Peyer's patch (tissue), 4 donors: Measurements from ENCODE around the gene CREM. TPM values are rescaled to one million over a fixed set of nuclear protein-coding genes. Genes with fewer than 3 reads are reported as not detected.

Experiments used
- DNase-seq, 3 donors: peaks; one replicate each; pipeline ENCODE4 v3.0.0-alpha.2; 2017 to 2019
- H3K27ac ChIP-seq, 4 donors: fragments of 200-600 bp; sonication (generic); one replicate each; pipeline ENCODE4 v1.5.1; 2016 to 2019
- H3K27me3 ChIP-seq, 2 donors: fragments of 200-600 bp; sonication (generic); one replicate each; pipeline ENCODE4 v1.5.1; 2019
- H3K36me3 ChIP-seq, 3 donors: fragments of 200-600 bp; sonication (generic); one replicate each; pipeline ENCODE4 v1.5.1; 2016 to 2019
- H3K4me1 ChIP-seq, 4 donors: fragments of 200-600 bp; sonication (generic); one replicate each; pipeline ENCODE4 v1.5.1; 2016 to 2019
- H3K4me3 ChIP-seq, 4 donors: fragments of 200-600 bp; sonication (generic); 1 replicate in 3 of 4; 2 replicates in 1 of 4; pipeline ENCODE4 v1.5.1; 2016 to 2019; ENCODE audit warnings: mild to moderate bottlenecking in 1 of 4
- H3K9me3 ChIP-seq, 4 donors: fragments of 200-600 bp; sonication (generic); one replicate each; pipeline ENCODE4 v1.5.1; 2016 to 2019; ENCODE audit warnings: mild to moderate bottlenecking in 1 of 4
- CTCF ChIP-seq, 6 experiments: fragments of 450-650 bp in 4 of 6; fragments of 200-600 bp in 2 of 6; sonication (generic) in 1 of 6; IDR thresholded peaks; one replicate each; pipeline ENCODE4 v1.5.1; 2017 to 2019; ENCODE audit warnings: antibody characterized with exemption in 6 of 6, mild to moderate bottlenecking in 3 of 6, moderate library complexity in 1 of 6
- POLR2A ChIP-seq, 2 donors: fragments of 450-650 bp; IDR thresholded peaks; one replicate each; pipeline ENCODE4 v1.5.1; 2017; ENCODE audit warnings: antibody characterized with exemption in 2 of 2, mild to moderate bottlenecking in 2 of 2, moderate library complexity in 2 of 2
- small RNA-seq, 2 donors: library from RNA; depleted of rRNA; stranded (forward); fragments of <200 nt; gene quantifications; one replicate each; pipeline ENCODE3, GENCODE V24; 2016
- total RNA-seq, 4 donors: library from RNA; depleted of rRNA; stranded (reverse); fragments of >200 nt; gene quantifications; one replicate each; pipeline ENCODE4 v1.1.0, GENCODE V29; 2016

Gene CREM
- total RNA-seq, 4 donors from 2014 or later, result 13.9 to 19.0 (median 16.0) TPM

GRCh38 chr10:35259769-35260397 lies 133.2 kb downstream of the CREM start:
- H3K4me3 ChIP-seq, result no peak overlapping the region
- no peaks in the 10 kb centered on the region for H3K4me1 ChIP-seq
- TF ChIP-seq POLR2A (IDR thresholded peaks at IDR 0.05), result no peak
- no peak for TF ChIP-seq CTCF (IDR thresholded peaks at IDR 0.05)
- H3K27me3 ChIP-seq, result no peaks in the 10 kb centered on the region
- H3K36me3 ChIP-seq, result no peaks in the 10 kb centered on the region
- DNase-seq, result no peak
- no peak overlapping the region for H3K27ac ChIP-seq
- H3K9me3 ChIP-seq, result peaks cover 0 to 3% (median 0%) of the 10 kb centered on the region in 4 donors

- Histone ChIP-seq H3K9me3 (peaks cover 0 to under 1% (median 0%) of the 10 kb centered on the region in 4 donors), H3K27ac (no peak overlapping the region), H3K4me3 (no peak overlapping the region), H3K4me1 (no peaks in the 10 kb centered on the region), H3K27me3 (no peaks in the 10 kb centered on the region), H3K36me3 (no peaks in the 10 kb centered on the region)
- no peak for TF ChIP-seq POLR2A (IDR thresholded peaks at IDR 0.05)
- DNase-seq, result no peak
Measured at GRCh38 chr10:35262436-35262835, 135.8 kb downstream of the CREM start.

Small RNAs within 50 kb of the gene (small RNA-seq; reads per million reads assigned to genes)
- gene MIR3611, result 0 to 0.06 reads per million in 2 donors
- 0 reads per million in 2 donors for gene RNU6-1167P
- gene RNU6-794P, result 0 reads per million in 2 donors
- gene RNU7-77P, result 0 reads per million in 2 donors

Other genes starting within 250 kb of the CREM start
- gene CUL2, start 36.5 kb upstream of the CREM start, total RNA-seq, result 10 to 100 TPM; 13.8 to 21.6 (median 17.7) TPM
- 10 to 100 TPM; 21.7 to 27.7 (median 24.8) TPM for gene CCNY, start 209.7 kb downstream of the CREM start, total RNA-seq